Muscle of leg (tissue), 11 donors: Measurements from ENCODE around the gene TRNT1. TPM values are rescaled to one million over a fixed set of nuclear protein-coding genes. Genes with fewer than 3 reads are reported as not detected.
A peak's percentile ranks its signal among the peaks of the same experiment; 100 is the strongest.

Source experiments
- DNase-seq: peaks from one replicate; pipeline ENCODE4 v3.0.0; 2013
- H3K27ac ChIP-seq: one replicate; pipeline ENCODE4 v1.5.1; 2013; ENCODE audit warnings: mild to moderate bottlenecking, low read length, control low read depth
- H3K27me3 ChIP-seq: one replicate; pipeline ENCODE4 v1.6.1; 2013; ENCODE audit warnings: low read length; ENCODE audit not compliant: control insufficient read depth, insufficient read depth
- H3K36me3 ChIP-seq: one replicate; pipeline ENCODE4 v1.6.1; 2013; ENCODE audit warnings: low read length; ENCODE audit not compliant: control insufficient read depth, insufficient read depth
- H3K4me1 ChIP-seq: one replicate; pipeline ENCODE4 v1.6.1; 2013; ENCODE audit warnings: low read length; ENCODE audit not compliant: control insufficient read depth, insufficient read depth
- H3K4me3 ChIP-seq: one replicate; pipeline ENCODE4 v1.5.1; 2013; ENCODE audit warnings: low read length, control low read depth
- H3K9me3 ChIP-seq: replicated peaks from 2 replicates; pipeline ENCODE4 v1.6.1; 2013; ENCODE audit warnings: low read depth, low read length; ENCODE audit not compliant: control insufficient read depth
- WGBS: methylation state at CpG from one replicate; pipeline ENCODE4 v1.1.5; 2013; ENCODE audit warnings: missing lambda C conversion rate; ENCODE audit not compliant: insufficient coverage; 5-methylcytosine and 5-hydroxymethylcytosine counted together
- polyA plus RNA-seq, 8 donors: library from polyadenylated mRNA; unstranded; fragments of 120-200 nt; gene quantifications; one replicate each; pipeline versions ENCODE4 v1.2.1 to v1.2.3, GENCODE V29; 2013; ENCODE audit warnings: inconsistent platforms in 1 of 8, low replicate concordance in 1 of 8; ENCODE audit not compliant: insufficient read length in 8 of 8, insufficient read depth in 1 of 8
- total RNA-seq: library from RNA; stranded (reverse); fragments of 120-200 nt; gene quantifications from one replicate; pipeline ENCODE4 v1.2.4, GENCODE V29; 2013

Gene TRNT1
- total and polyA plus RNA-seq, 9 donors, result 12.9 to 21.7 (median 16.3) TPM

GRCh38 chr3:3172627-3173026, 45.9 kb downstream of the TRNT1 start:
- peaks cover 27% of the 10 kb centered on the region for H3K36me3 ChIP-seq

DNA sequence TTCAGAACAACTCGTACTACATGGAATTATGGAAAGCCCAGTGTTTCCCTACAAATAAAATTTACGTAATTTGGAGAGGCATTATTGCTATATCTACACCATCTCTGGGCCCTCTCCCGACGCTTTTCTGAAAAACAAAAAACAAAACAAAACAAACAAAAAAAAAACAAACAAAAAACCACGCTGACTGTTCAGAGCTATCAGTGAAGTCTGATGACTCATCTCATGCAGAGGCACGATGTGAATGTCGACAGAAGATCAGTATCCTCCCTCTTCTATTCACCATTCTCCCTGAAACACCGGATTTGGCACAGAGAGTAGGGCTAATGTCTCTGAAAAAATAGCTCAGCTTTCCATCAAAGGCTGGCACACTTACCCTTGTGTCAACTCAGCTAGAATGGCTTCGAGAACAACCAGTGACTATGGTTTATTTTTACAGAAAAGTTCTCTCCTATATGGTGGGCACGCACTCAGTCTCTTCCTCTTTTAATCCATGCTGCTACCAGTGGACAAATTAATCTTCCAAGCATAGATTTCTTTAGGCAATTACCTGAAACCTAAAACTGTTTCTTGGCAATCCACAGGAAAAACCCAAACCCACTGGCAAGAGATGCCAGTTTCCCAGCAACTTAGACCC, 51.2 kb downstream of the TRNT1 start:
- 88% methylated on average over 4 of the region's 10 CpGs for WGBS
- Histone ChIP-seq H3K27ac (no peak overlapping the region), H3K4me1 (peaks cover 10% of the 10 kb centered on the region), H3K4me3 (no peak overlapping the region), H3K27me3 (peaks cover 2% of the 10 kb centered on the region), H3K36me3 (peaks cover 8% of the 10 kb centered on the region), H3K9me3 (no peaks in the 10 kb centered on the region)
- no peak for DNase-seq

More at GRCh38 chr3:3172627-3173026, 45.9 kb downstream of the TRNT1 start:
- H3K27me3 ChIP-seq, result no peaks in the 10 kb centered on the region
- WGBS, result no CpG with 5 or more reads among the region's 1 CpG
- no peaks in the 10 kb centered on the region for H3K9me3 ChIP-seq
- H3K27ac ChIP-seq, result peak overlapping the region; percentile 65
- H3K4me1 ChIP-seq, result no peaks in the 10 kb centered on the region
- H3K4me3 ChIP-seq, result no peak overlapping the region
- no peak for DNase-seq

DNA sequence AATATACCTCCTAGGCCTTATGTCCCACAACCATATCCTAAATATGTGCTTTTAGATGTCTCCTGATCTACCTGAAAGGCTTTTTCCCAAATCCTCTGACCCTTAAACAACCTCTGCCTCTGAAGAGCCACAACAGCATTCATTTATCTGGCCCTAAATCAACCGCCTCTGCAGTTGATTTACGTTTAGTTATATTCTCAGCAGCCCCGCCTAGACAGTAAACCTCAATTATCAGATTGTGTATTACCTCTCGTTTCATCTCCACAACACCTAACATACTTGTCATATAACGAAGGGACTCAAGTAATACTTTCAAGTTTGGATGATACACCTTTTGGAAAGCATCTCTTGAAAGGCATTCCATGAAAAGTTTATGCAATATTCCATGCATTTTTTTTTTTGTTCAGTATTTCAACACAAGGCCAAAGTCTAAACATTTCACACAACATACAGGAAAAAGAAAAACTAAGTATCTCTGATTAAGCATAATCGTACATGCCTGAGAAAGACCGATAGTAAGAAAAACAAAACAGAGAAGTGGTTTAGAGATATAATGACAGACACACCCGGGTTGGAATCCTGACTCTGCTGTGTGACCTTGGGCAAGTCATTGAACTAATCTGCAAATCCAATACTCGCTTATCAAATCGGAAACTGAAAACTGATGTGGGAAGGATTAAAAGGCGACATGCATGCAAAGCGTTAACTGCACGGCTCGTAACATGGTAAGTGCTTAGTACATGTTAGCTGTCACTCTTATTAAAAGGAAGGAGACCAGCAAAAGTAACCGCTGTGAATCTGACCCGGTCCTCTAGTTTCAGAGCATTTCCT, 52.0 kb downstream of the TRNT1 start:
- peaks cover 8% of the 10 kb centered on the region for H3K36me3 ChIP-seq
- peak overlapping the region; percentile 70 for H3K4me3 ChIP-seq
- H3K27me3 ChIP-seq, result peaks cover 2% of the 10 kb centered on the region
- no peak for DNase-seq
- H3K27ac ChIP-seq, result no peak overlapping the region
- WGBS, result 23% methylated on average over 9 of the region's 16 CpGs
- H3K9me3 ChIP-seq, result no peaks in the 10 kb centered on the region
- H3K4me1 ChIP-seq, result peaks cover 10% of the 10 kb centered on the region

GRCh38 chr3:3179407-3180094, 52.8 kb downstream of the TRNT1 start, which contains the start of gene CRBN:
Gene CRBN (minus strand): TSS chr3:3179691. CDS start chr3:3179687, 4 bp downstream.
- Histone ChIP-seq H3K36me3 (no peaks in the 10 kb centered on the region), H3K27me3 (peaks cover 5% of the 10 kb centered on the region), H3K4me1 (peaks cover 10% of the 10 kb centered on the region), H3K4me3 (peak within 1 kb of the TSS; percentile 70), H3K9me3 (no peaks in the 10 kb centered on the region), H3K27ac (no peak within 1 kb of the TSS)
- under 1% methylated on average over 52 of the region's 56 CpGs for WGBS
- peak; percentile 95 for DNase-seq

GRCh38 chr3:3180456-3180855, 53.7 kb downstream of the TRNT1 start:
- Histone ChIP-seq H3K27ac (no peak overlapping the region), H3K9me3 (no peaks in the 10 kb centered on the region), H3K27me3 (peaks cover 5% of the 10 kb centered on the region), H3K4me3 (no peak overlapping the region), H3K36me3 (no peaks in the 10 kb centered on the region), H3K4me1 (peaks cover 10% of the 10 kb centered on the region)
- DNase-seq, result no peak
- 51% methylated on average over 3 of the region's 9 CpGs for WGBS

DNA sequence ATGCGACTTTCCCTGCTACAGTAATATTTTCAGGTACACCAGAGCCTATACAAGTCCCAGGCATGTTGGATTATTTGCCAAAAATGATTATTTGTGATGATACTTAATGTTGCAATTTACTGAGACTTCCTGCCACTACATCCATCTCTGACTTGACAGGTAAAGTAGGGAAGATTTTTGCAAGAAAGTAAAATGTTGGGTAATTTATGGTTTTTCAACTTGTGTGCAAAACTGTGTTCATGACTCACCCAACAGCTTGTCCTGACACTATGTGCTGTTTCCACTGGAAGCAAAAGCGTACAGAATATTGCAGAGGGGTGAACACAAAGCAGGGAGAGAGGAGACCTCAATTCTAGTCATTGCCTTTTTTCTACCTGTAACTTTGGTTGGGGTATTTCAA, 58.1 kb downstream of the TRNT1 start:
- no peak for DNase-seq
- Histone ChIP-seq H3K4me1 (peaks cover under 1% of the 10 kb centered on the region), H3K27me3 (peaks cover 5% of the 10 kb centered on the region), H3K9me3 (peaks cover 6% of the 10 kb centered on the region), H3K36me3 (no peaks in the 10 kb centered on the region), H3K4me3 (no peak overlapping the region), H3K27ac (no peak overlapping the region)
- WGBS, result 60% methylated on average over 1 of the region's 2 CpGs

- whole genome bisulfite sequencing, result no CpG with 5 or more reads among the region's 1 CpG
- Histone ChIP-seq H3K27me3 (no peaks in the 10 kb centered on the region), H3K27ac (no peak overlapping the region), H3K9me3 (peaks cover 6% of the 10 kb centered on the region), H3K36me3 (no peaks in the 10 kb centered on the region), H3K4me1 (no peaks in the 10 kb centered on the region), H3K4me3 (no peak overlapping the region)
- DNase-seq, result no peak
Observed at GRCh38 chr3:3189102-3189727, 62.5 kb downstream of the TRNT1 start.

DNA sequence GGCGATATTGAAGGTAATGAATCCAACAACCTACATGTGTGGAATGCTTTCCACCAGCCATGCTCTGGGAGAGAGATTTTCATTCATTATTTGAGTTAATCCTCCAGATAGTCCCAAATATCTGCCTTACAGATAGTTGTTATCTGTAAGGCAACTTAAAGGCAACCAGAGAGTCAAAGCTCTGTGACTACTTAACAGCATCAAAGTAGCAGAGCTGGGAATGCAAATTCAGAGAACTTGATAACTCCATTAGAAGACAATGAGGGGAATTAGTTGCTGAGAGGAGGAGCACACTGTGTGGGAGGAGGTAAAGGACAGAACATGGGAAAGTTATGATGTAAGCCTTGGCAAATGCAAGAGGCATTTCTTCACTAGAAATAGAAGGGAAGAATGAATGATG, 63.2 kb downstream of the TRNT1 start:
- no CpG with 5 or more reads among the region's 1 CpG for WGBS
- peaks cover 6% of the 10 kb centered on the region for H3K9me3 ChIP-seq

GRCh38 chr3:3191675-3192285, 65.0 kb downstream of the TRNT1 start:
- no peaks in the 10 kb centered on the region for H3K4me1 ChIP-seq
- no peak overlapping the region for H3K27ac ChIP-seq
- no peak overlapping the region for H3K4me3 ChIP-seq
- H3K27me3 ChIP-seq, result no peaks in the 10 kb centered on the region
- no peaks in the 10 kb centered on the region for H3K36me3 ChIP-seq
- H3K9me3 ChIP-seq, result peaks cover 2% of the 10 kb centered on the region
- no CpG with 5 or more reads among the region's 4 CpGs for WGBS
- no peak for DNase-seq

More for the DNA sequence above, 63.2 kb downstream of the TRNT1 start:
- H3K4me1 ChIP-seq, result no peaks in the 10 kb centered on the region
- no peak overlapping the region for H3K4me3 ChIP-seq
- no peak overlapping the region for H3K27ac ChIP-seq
- no peaks in the 10 kb centered on the region for H3K36me3 ChIP-seq
- DNase-seq, result no peak
- H3K27me3 ChIP-seq, result no peaks in the 10 kb centered on the region
